AG10803 (cell line): ENCODE measurements around the gene LDLRAD4.

Experiments used
- DNase-seq: peaks from one replicate; pipeline ENCODE4 v3.0.0; 2010; ENCODE audit warnings: low read depth
- H3K4me3 ChIP-seq: 2 replicates; pipeline ENCODE4 v1.5.1; 2011; ENCODE audit warnings: mild to moderate bottlenecking, low read length, control low read depth
- CTCF ChIP-seq: conservative IDR thresholded peaks from 2 replicates; pipeline ENCODE4 v1.5.1; 2011; ENCODE audit warnings: mild to moderate bottlenecking, low read length, control low read depth, inconsistent platforms

The LDLRAD4 gene

GRCh38 chr18:13441736-13442135 is 223.2 kb downstream of the LDLRAD4 start:
- no peak for DNase-seq
- TF ChIP-seq CTCF, result no peak
- no peak overlapping the region for H3K4me3 ChIP-seq

GRCh38 chr18:13442451-13442850 is 223.9 kb downstream of the LDLRAD4 start:
- H3K4me3 ChIP-seq, result no peak overlapping the region
- DNase-seq, result no peak
- no peak for TF ChIP-seq CTCF

GRCh38 chr18:13443552-13443951 is 225.0 kb downstream of the LDLRAD4 start:
- H3K4me3 ChIP-seq, result no peak overlapping the region
- TF ChIP-seq CTCF, result no peak
- no peak for DNase-seq

- no peak for DNase-seq
- TF ChIP-seq CTCF, result no peak
- no peak overlapping the region for H3K4me3 ChIP-seq
Measured at GRCh38 chr18:13444430-13445240, 226.1 kb downstream of the LDLRAD4 start.

GRCh38 chr18:13445241-13445897 is 226.8 kb downstream of the LDLRAD4 start:
- H3K4me3 ChIP-seq, result no peak overlapping the region
- no peak for TF ChIP-seq CTCF
- no peak for DNase-seq

GRCh38 chr18:13446024-13446423 is 227.5 kb downstream of the LDLRAD4 start:
- no peak overlapping the region for H3K4me3 ChIP-seq
- TF ChIP-seq CTCF, result no peak
- DNase-seq, result no peak
